IMR-90 (cell line): Measurements from ENCODE around the gene AAK1. TPM values are rescaled to one million over a fixed set of nuclear protein-coding genes. Genes with fewer than 3 reads are reported as not detected.

Source experiments
- ATAC-seq: fragments of 200-7000 bp; cut with Tn5 transposase; 2 replicates; pipeline ENCODE4 v1.9.1; 2020; ENCODE audit warnings: low read depth, mild to moderate bottlenecking, moderate library complexity
- BruUV-seq: library from RNA; stranded (reverse); fragments of 400-500 nt; replicated peaks from 2 replicates; lab custom pipeline; 2021; lab: Mats Ljungman, UMichigan
- CTCF ChIA-PET: fragments of 300-600 bp; formaldehyde crosslinking; extraction: SDS; loops from one replicate; lab custom pipeline; 2021; ENCODE audit warnings: antibody characterized with exemption; lab: Yijun Ruan, JAX
- POLR2A ChIA-PET: fragments of 300-600 bp; sonication (Branson Sonifier 250); formaldehyde crosslinking; loops from one replicate; lab custom pipeline; 2022; ENCODE audit warnings: antibody characterized with exemption; ENCODE audit not compliant: unreplicated experiment; lab: Charles Lee
- DNase-seq: peaks from one replicate; pipeline ENCODE4 v3.0.0; 2013
- H2AFZ ChIP-seq: replicated peaks from 2 replicates; pipeline ENCODE3; 2013; ENCODE audit warnings: low read length, mild to moderate bottlenecking; ENCODE audit not compliant: poor library complexity
- H2AK5ac ChIP-seq: 2 replicates; pipeline ENCODE4 v1.6.1; 2013; ENCODE audit warnings: low read depth, low read length, inconsistent platforms
- H2AK9ac ChIP-seq: replicated peaks from 2 replicates; pipeline ENCODE3; 2013; ENCODE audit warnings: mild to moderate bottlenecking, low read depth, low read length, moderate library complexity; ENCODE audit not compliant: poor library complexity
- H2BK120ac ChIP-seq: 2 replicates; pipeline ENCODE4 v1.6.1; 2013; ENCODE audit warnings: low read depth, low read length, inconsistent platforms
- H2BK15ac ChIP-seq: 3 replicates; pipeline ENCODE4 v1.6.1; 2013; ENCODE audit warnings: low read depth, low read length, inconsistent platforms
- H2BK20ac ChIP-seq: 2 replicates; pipeline ENCODE4 v1.6.1; 2013; ENCODE audit warnings: low read depth, mild to moderate bottlenecking, inconsistent platforms, low read length, moderate library complexity
- H2BK5ac ChIP-seq: 2 replicates; pipeline ENCODE4 v1.6.1; 2013; ENCODE audit warnings: mild to moderate bottlenecking, low read depth, low read length, inconsistent platforms; ENCODE audit not compliant: poor library complexity, severe bottlenecking
- H3K14ac ChIP-seq: replicated peaks from 2 replicates; pipeline ENCODE4 v1.6.1; 2013; ENCODE audit warnings: low read depth, low read length, inconsistent platforms
- H3K18ac ChIP-seq: 2 replicates; pipeline ENCODE4 v1.6.1; 2013; ENCODE audit warnings: low read depth, low read length, control low read depth
- H3K23ac ChIP-seq: 2 replicates; pipeline ENCODE4 v1.6.1; 2013; ENCODE audit warnings: low read depth, low read length, inconsistent platforms
- H3K27ac ChIP-seq: 2 replicates; pipeline ENCODE4 v1.5.1; 2013; ENCODE audit warnings: mild to moderate bottlenecking, control low read depth, low read length; ENCODE audit not compliant: insufficient read depth
- H3K27me3 ChIP-seq: 2 replicates; pipeline ENCODE4 v1.6.1; 2013; ENCODE audit warnings: low read length; ENCODE audit not compliant: control insufficient read depth, insufficient read depth
- H3K36me3 ChIP-seq: 2 replicates; pipeline ENCODE4 v1.6.1; 2013; ENCODE audit warnings: low read length, mixed read lengths; ENCODE audit not compliant: control insufficient read depth, insufficient read depth
- H3K4ac ChIP-seq: 2 replicates; pipeline ENCODE4 v1.6.1; 2013; ENCODE audit warnings: low read depth, low read length, inconsistent platforms
- H3K4me1 ChIP-seq: 2 replicates; pipeline ENCODE4 v1.6.1; 2013; ENCODE audit warnings: low read length, mixed read lengths; ENCODE audit not compliant: control insufficient read depth, insufficient read depth
- H3K4me2 ChIP-seq: 2 replicates; pipeline ENCODE4 v1.6.1; 2013; ENCODE audit warnings: low read depth, mild to moderate bottlenecking, control low read depth, low read length, moderate library complexity
- H3K4me3 ChIP-seq: 2 replicates; pipeline ENCODE4 v1.5.1; 2013; ENCODE audit warnings: low read depth, mild to moderate bottlenecking, control low read depth, low read length, moderate library complexity; ENCODE audit not compliant: insufficient read depth
- H3K56ac ChIP-seq: 2 replicates; pipeline ENCODE4 v1.6.1; 2013; ENCODE audit warnings: low read length, inconsistent platforms; ENCODE audit not compliant: insufficient read depth; ENCODE audit errors: extremely low read depth
- H3K79me1 ChIP-seq, 2 experiments: 2 replicates each; pipeline ENCODE4 v1.6.1; 2013; ENCODE audit warnings: low read length in 2 of 2, inconsistent platforms in 1 of 2, low read depth in 1 of 2
- H3K9ac ChIP-seq: 2 replicates; pipeline ENCODE4 v1.6.1; 2013; ENCODE audit warnings: low read depth, low read length, control low read depth
- H3K9me1 ChIP-seq: 2 replicates; pipeline ENCODE4 v1.6.1; 2013; ENCODE audit warnings: low read length, inconsistent platforms; ENCODE audit not compliant: insufficient read depth
- H3K9me3 ChIP-seq: 2 replicates; pipeline ENCODE4 v1.6.1; 2013; ENCODE audit warnings: low read length; ENCODE audit not compliant: control insufficient read depth, insufficient read depth
- H4K20me1 ChIP-seq: 2 replicates; pipeline ENCODE4 v1.6.1; 2013; ENCODE audit warnings: low read length, inconsistent platforms; ENCODE audit not compliant: insufficient read depth
- H4K5ac ChIP-seq: 2 replicates; pipeline ENCODE4 v1.6.1; 2013; ENCODE audit warnings: mild to moderate bottlenecking, low read depth, low read length, control low read depth
- H4K8ac ChIP-seq, 2 experiments: 2 replicates each; pipeline ENCODE4 v1.6.1; 2013; ENCODE audit warnings: low read depth in 2 of 2, low read length in 2 of 2, control low read depth in 1 of 2, inconsistent platforms in 1 of 2
- H4K91ac ChIP-seq: 2 replicates; pipeline ENCODE4 v1.6.1; 2013; ENCODE audit warnings: low read depth, low read length, inconsistent platforms; ENCODE audit not compliant: insufficient read depth
- CTCF ChIP-seq: conservative IDR thresholded peaks from 2 replicates; pipeline ENCODE4 v1.5.1; 2012; ENCODE audit warnings: mild to moderate bottlenecking, low read depth, low read length, improper control_type of control experiment
- MXI1 ChIP-seq: IDR thresholded peaks from 2 replicates; pipeline ENCODE4 v1.6.1; 2012; ENCODE audit warnings: low read depth, mild to moderate bottlenecking, low read length, moderate library complexity, borderline replicate concordance
- SMC3 ChIP-seq: fragments of 150-350 bp; IDR thresholded peaks from 2 replicates; pipeline ENCODE4 v1.6.1; 2016; ENCODE audit warnings: low read depth, mild to moderate bottlenecking, antibody characterized with exemption, low read length, moderate library complexity
- WGBS, 2 experiments: methylation state at CpG; one replicate each; pipeline versions ENCODE4 v1.1.5 to v1.1.7; 2013; ENCODE audit warnings: missing lambda C conversion rate in 2 of 2; ENCODE audit not compliant: insufficient read length in 1 of 2; ENCODE audit errors: extremely low coverage in 2 of 2; 5-methylcytosine and 5-hydroxymethylcytosine counted together
- dilution Hi-C: fragments of 300-500 bp; cut with HindIII; formaldehyde crosslinking; loops from one replicate; pipeline ENCODE4 v1.14.3; 2018; ENCODE audit warnings: low sequenced_read_pairs; ENCODE audit not compliant: unreplicated experiment
- in situ Hi-C: fragments of 300-500 bp; cut with MboI; formaldehyde crosslinking; loops from 3 replicates; pipeline ENCODE4 v1.14.3; 2019; ENCODE audit warnings: low sequenced_read_pairs, inconsistent platforms, mixed read lengths
- intact Hi-C: fragments of 100-400 bp; cut with micrococcal nuclease; formaldehyde crosslinking; loops from 2 replicates; pipeline ENCODE4 v1.10.0; 2022
- polyA plus RNA-seq, 3 experiments: library from polyadenylated mRNA; depleted of rRNA; stranded (reverse); fragments of >200 nt; gene quantifications; 2 replicates each; pipeline ENCODE4 v1.2.3, GENCODE V29; 2012; ENCODE audit warnings: low replicate concordance in 1 of 3
- total RNA-seq: library from RNA; depleted of rRNA; stranded (reverse); fragments of >200 nt; gene quantifications from 2 replicates; pipeline ENCODE4 v1.2.3, GENCODE V29; 2012

Gene AAK1
- total and polyA plus RNA-seq, 2 of the 4 experiments (the other 2 are of a cell fraction): 21.9 to 26.5 TPM

DNA sequence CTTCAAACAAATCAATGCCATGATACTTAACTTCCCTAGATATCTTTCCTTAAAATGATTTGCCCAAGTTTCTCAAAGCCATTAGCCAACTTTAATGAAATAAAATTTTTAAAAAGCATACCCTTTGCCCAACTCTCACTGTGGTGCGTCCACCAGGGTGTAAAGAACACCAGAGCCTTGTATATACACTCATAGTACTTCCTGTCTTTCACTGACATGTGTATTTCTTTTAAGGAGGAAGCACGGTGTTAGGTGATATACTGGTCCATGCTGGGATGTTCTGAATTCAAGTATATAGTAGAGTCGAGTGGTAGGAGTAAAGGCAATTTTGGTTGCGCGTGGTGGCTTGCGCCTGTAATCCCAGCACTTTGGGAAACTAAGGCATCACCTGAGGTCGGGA, 22.7 kb downstream of the AAK1 start:
- Histone ChIP-seq H2AK9ac (no peak overlapping the region), H3K4ac (no peak overlapping the region), H2BK20ac (no peak overlapping the region), H2BK120ac (no peak overlapping the region), H3K9me3 (no peaks in the 10 kb centered on the region), H2BK15ac (no peak overlapping the region), H3K56ac (no peak overlapping the region), H3K14ac (no peak overlapping the region), H3K79me1 (peaks cover 46 to 85% of the 10 kb centered on the region in 2 experiments), H3K27me3 (no peaks in the 10 kb centered on the region), H3K9ac (no peak overlapping the region), H3K23ac (no peak overlapping the region), H4K8ac (no peak overlapping the region), H4K20me1 (peaks cover 96% of the 10 kb centered on the region), H2AFZ (no peak overlapping the region), H3K4me1 (peaks cover 18% of the 10 kb centered on the region), H3K18ac (no peak overlapping the region), H3K36me3 (no peaks in the 10 kb centered on the region), H4K91ac (no peak overlapping the region), H3K4me2 (no peak overlapping the region), H4K5ac (no peak overlapping the region), H3K27ac (no peak overlapping the region), H2BK5ac (no peak overlapping the region), H2AK5ac (no peak overlapping the region), H3K9me1 (peaks cover 38% of the 10 kb centered on the region), H3K4me3 (no peak overlapping the region)
- no TSS peak for BruUV-seq
- in situ Hi-C loops (no loop called here), dilution Hi-C loops (no loop called here), intact Hi-C loops (no loop called here)
- WGBS, 2 experiments: 100% methylated on average over 3 of the region's 7 CpGs; no CpG with 5 or more reads in 1 of the 2 experiments
- TF ChIP-seq SMC3 (no peak), CTCF (no peak), MXI1 (no peak)
- no peak for ATAC-seq
- DNase-seq: no peak
- CTCF ChIA-PET: no interaction called here
- POLR2A ChIA-PET: interaction anchor here (0.7 kb wide), 1 partner anchor 55 kb away, joined by 3 read pairs; no protein-coding TSS in a partner anchor
